Kidney (tissue), 14 donors: Measurements from ENCODE around the gene MUSTN1. TPM values are rescaled to one million over a fixed set of nuclear protein-coding genes. Genes with fewer than 3 reads are reported as not detected.

Experiments
- DNase-seq, 5 donors: peaks; one replicate each; pipeline ENCODE4 v3.0.0-alpha.2; 2013 to 2020
- FAIRE-seq: peaks from 2 replicates; lab custom pipeline; 2012; peaks lifted over from hg19 to GRCh38; lab: Jason Lieb, UNC
- H3K27ac ChIP-seq, 2 donors: one replicate each; pipeline ENCODE4 v1.7.0; 2013; ENCODE audit warnings: low read depth in 2 of 2, low read length in 2 of 2, inconsistent platforms in 1 of 2
- H3K27me3 ChIP-seq: one replicate; pipeline ENCODE4 v1.7.1; 2013; ENCODE audit warnings: low read length, inconsistent platforms; ENCODE audit not compliant: control insufficient read depth, insufficient read depth
- H3K36me3 ChIP-seq, 3 donors: one replicate each; pipeline versions ENCODE4 v1.7.0 to v1.7.1; 2013; ENCODE audit warnings: low read length in 3 of 3, control low read depth in 1 of 3, inconsistent platforms in 1 of 3; ENCODE audit not compliant: insufficient read depth in 3 of 3, control insufficient read depth in 2 of 3
- H3K4me1 ChIP-seq, 3 donors: one replicate each; pipeline versions ENCODE4 v1.7.0 to v1.7.1; 2013; ENCODE audit warnings: low read length in 3 of 3, inconsistent platforms in 1 of 3, low read depth in 1 of 3; ENCODE audit not compliant: control insufficient read depth in 2 of 3, insufficient read depth in 2 of 3
- H3K4me3 ChIP-seq, 3 donors: one replicate each; pipeline versions ENCODE4 v1.7.0 to v1.8.1; 2013; ENCODE audit warnings: low read length in 3 of 3, control low read depth in 1 of 3, inconsistent platforms in 1 of 3
- H3K9ac ChIP-seq, 3 donors: one replicate each; pipeline versions ENCODE4 v1.7.0 to v1.7.1; 2013; ENCODE audit warnings: low read length in 3 of 3, control low read depth in 1 of 3, inconsistent platforms in 1 of 3
- H3K9me3 ChIP-seq, 3 donors: one replicate each; pipeline versions ENCODE4 v1.7.0 to v1.7.1; 2013; ENCODE audit warnings: low read length in 3 of 3, control low read depth in 1 of 3, inconsistent platforms in 1 of 3; ENCODE audit not compliant: control insufficient read depth in 2 of 3, insufficient read depth in 1 of 3
- intact Hi-C: fragments of 100-400 bp; cut with DNase I; formaldehyde crosslinking; loops from one replicate; pipeline ENCODE4 v1.11.1; 2022
- polyA plus RNA-seq: library from polyadenylated mRNA; stranded (reverse); fragments of 350-450 nt; fragmentation: Illumina TruSeq; extraction: RNeasy Lipid Tissue Mini Kit (QIAGEN cat#74804); gene quantifications from one replicate; pipeline ENCODE4 v1.2.3, GENCODE V29; 2014; ENCODE audit warnings: low read depth, low replicate concordance; ENCODE audit not compliant: insufficient read depth
- total RNA-seq: library from RNA; stranded (reverse); fragmentation: NEBNext Ultra II Directional; extraction: Animal tissue kit (Norgen Biotek cat#: 25700); gene quantifications from one replicate; pipeline ENCODE4 v1.2.1, GENCODE V29; 2021
- TF ChIP-seq, protein P1 (sequence below): IDR thresholded peaks from 3 replicates; pipeline ENCODE4 v1.5.1; 2012; ENCODE audit warnings: mild to moderate bottlenecking, moderate library complexity, borderline replicate concordance; ENCODE audit not compliant: insufficient read depth; ENCODE audit errors: extremely low read depth
- donor health status: control.
- donor health status: control.
- donor health status: control.
- donor health status: control.
- donor health status: control.
- donor health status: DM: yes; HTN: yes; CAD: no.
- donor health status: Normal renal cell carcinoma (clear cell type).

The MUSTN1 gene
- total and polyA plus RNA-seq, 2 donors from 2014 or later: 18.6 to 47.8 TPM

DNA sequence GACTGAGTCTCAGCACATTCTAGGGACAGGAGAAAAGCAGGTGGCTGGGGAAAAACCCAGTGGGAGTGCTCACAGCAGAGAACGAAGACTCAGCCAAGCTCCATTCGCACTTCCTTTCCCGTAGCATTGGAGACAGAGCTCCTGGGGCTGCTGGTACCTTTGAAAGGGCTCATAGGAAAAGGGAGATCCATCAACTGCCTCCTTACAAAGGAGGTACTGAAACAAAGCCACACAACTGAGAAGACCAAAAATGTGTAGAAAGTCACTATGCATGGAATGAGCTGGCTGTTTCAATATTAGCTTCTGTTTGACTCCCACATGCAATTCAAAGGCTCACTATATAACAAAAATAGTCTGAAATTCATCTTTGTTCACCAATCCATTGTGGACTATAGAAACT lies 45.7 kb upstream of the MUSTN1 start:
- H3K9ac ChIP-seq: no peak overlapping the region
- peaks cover 0 to 4% (median 0%) of the 10 kb centered on the region in 3 donors for H3K4me1 ChIP-seq
- H3K27ac ChIP-seq: no peak overlapping the region
- no peaks in the 10 kb centered on the region for H3K36me3 ChIP-seq
- H3K27me3 ChIP-seq: no peaks in the 10 kb centered on the region
- no peaks in the 10 kb centered on the region for H3K9me3 ChIP-seq
- no peak overlapping the region for H3K4me3 ChIP-seq
- intact Hi-C loops: no loop called here
- TF ChIP-seq, protein P1, sequence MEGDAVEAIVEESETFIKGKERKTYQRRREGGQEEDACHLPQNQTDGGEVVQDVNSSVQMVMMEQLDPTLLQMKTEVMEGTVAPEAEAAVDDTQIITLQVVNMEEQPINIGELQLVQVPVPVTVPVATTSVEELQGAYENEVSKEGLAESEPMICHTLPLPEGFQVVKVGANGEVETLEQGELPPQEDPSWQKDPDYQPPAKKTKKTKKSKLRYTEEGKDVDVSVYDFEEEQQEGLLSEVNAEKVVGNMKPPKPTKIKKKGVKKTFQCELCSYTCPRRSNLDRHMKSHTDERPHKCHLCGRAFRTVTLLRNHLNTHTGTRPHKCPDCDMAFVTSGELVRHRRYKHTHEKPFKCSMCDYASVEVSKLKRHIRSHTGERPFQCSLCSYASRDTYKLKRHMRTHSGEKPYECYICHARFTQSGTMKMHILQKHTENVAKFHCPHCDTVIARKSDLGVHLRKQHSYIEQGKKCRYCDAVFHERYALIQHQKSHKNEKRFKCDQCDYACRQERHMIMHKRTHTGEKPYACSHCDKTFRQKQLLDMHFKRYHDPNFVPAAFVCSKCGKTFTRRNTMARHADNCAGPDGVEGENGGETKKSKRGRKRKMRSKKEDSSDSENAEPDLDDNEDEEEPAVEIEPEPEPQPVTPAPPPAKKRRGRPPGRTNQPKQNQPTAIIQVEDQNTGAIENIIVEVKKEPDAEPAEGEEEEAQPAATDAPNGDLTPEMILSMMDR: no peak
- DNase-seq (no peak), FAIRE-seq (no peak)

DNA sequence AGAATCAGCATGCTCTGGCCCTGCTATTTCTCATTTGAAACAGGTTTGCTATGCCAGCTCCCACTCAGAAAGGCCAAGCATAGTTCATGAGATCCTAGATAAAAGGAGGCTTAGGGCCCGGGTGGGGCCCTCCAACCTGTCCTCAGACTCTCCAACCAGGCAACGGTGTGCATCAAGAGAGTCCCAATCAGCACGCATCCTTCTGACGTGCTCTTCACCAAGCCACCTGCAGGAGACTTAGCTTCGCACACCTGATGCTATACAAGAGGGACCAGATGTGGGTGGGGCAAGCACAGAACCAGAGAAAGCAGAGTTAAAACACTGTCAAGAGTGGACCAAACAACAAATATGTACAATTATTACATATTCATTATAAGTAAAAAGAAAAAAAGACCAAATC lies 45.2 kb upstream of the MUSTN1 start:
- Histone ChIP-seq H3K27me3 (no peaks in the 10 kb centered on the region), H3K4me3 (no peak overlapping the region), H3K9me3 (no peaks in the 10 kb centered on the region), H3K4me1 (peaks cover 0 to 4% (median 0%) of the 10 kb centered on the region in 3 donors), H3K27ac (no peak overlapping the region), H3K36me3 (no peaks in the 10 kb centered on the region), H3K9ac (no peak overlapping the region)
- TF ChIP-seq, protein P1: no peak
- intact Hi-C loops: no loop called here
- DNase-seq: no peak
- FAIRE-seq: no peak

DNA sequence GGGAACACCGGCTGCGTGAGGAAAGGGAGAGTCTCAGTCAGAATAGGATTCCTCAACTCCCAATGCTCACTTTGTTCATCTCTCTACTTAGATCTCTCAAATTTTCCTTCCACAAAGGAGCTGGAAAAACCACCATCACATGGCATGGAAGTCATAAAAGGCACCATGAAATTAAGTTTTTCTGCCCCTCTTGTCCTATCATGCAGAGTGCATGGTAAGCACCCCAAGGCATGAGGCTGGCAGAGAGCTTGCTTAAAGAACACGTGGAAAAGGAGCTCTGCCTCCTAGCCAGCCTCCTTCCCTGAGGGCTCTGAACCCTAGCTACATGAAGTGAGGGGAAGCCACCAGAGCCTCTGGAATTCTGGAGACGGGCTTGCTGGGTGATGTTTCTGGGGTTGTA lies 44.8 kb upstream of the MUSTN1 start:
- intact Hi-C loops: no loop called here
- H3K4me1 ChIP-seq: peaks cover 0 to 4% (median 0%) of the 10 kb centered on the region in 3 donors
- no peak for FAIRE-seq

More for the DNA sequence above, 44.8 kb upstream of the MUSTN1 start:
- Histone ChIP-seq H3K9ac (no peak overlapping the region), H3K27ac (no peak overlapping the region), H3K4me3 (no peak overlapping the region), H3K36me3 (no peaks in the 10 kb centered on the region), H3K9me3 (no peaks in the 10 kb centered on the region), H3K27me3 (no peaks in the 10 kb centered on the region)
- no peak for DNase-seq
- TF ChIP-seq, protein P1: no peak
